Measurements from ENCODE around the gene MYO18B. TPM values are rescaled to one million over a fixed set of nuclear protein-coding genes. Genes with fewer than 3 reads are reported as not detected.

Gene MYO18B
- total RNA-seq, 1 donor from 2014 or later, result not detected

GRCh38 chr22:26047920-26048319, 305.9 kb downstream of the MYO18B start:
- no peak for TF ChIP-seq CTCF (IDR thresholded peaks at IDR 0.05)
- TF ChIP-seq POLR2AphosphoS5 (IDR thresholded peaks at IDR 0.05; ENCODE audit: insufficient read depth in 1 of 2, low read depth in 1 of 2), result no peak
- TF ChIP-seq POLR2A (IDR thresholded peaks at IDR 0.05), result no peak
- no peaks in the 10 kb centered on the region for H3K4me1 ChIP-seq
- no peak overlapping the region for H3K27ac ChIP-seq
- H3K36me3 ChIP-seq, result no peaks in the 10 kb centered on the region
- H3K27me3 ChIP-seq, result no peaks in the 10 kb centered on the region
- DNase-seq (ENCODE audit: extremely low spot score in 2 of 2), result no peak
- no peak overlapping the region for H3K4me3 ChIP-seq
- intact Hi-C loops (cut with DNase I), result no loop called here
- H3K9me3 ChIP-seq, result no peaks in the 10 kb centered on the region

- H3K27ac ChIP-seq, result no peak overlapping the region
- TF ChIP-seq POLR2AphosphoS5 (IDR thresholded peaks at IDR 0.05; ENCODE audit: insufficient read depth in 1 of 2, low read depth in 1 of 2), result no peak
- TF ChIP-seq CTCF (IDR thresholded peaks at IDR 0.05), result no peak
- no peak for TF ChIP-seq POLR2A (IDR thresholded peaks at IDR 0.05)
- no peaks in the 10 kb centered on the region for H3K4me1 ChIP-seq
- DNase-seq (ENCODE audit: extremely low spot score in 2 of 2), result no peak
- no peaks in the 10 kb centered on the region for H3K27me3 ChIP-seq
- intact Hi-C loops (cut with DNase I), result no loop called here
- no peaks in the 10 kb centered on the region for H3K36me3 ChIP-seq
- no peak overlapping the region for H3K4me3 ChIP-seq
- no peaks in the 10 kb centered on the region for H3K9me3 ChIP-seq
These were observed 308.1 kb downstream of the MYO18B start for GRCh38 chr22:26050079-26050478.

GRCh38 chr22:26053737-26054316, 311.8 kb downstream of the MYO18B start:
- no peak for TF ChIP-seq POLR2AphosphoS5 (IDR thresholded peaks at IDR 0.05; ENCODE audit: insufficient read depth in 1 of 2, low read depth in 1 of 2)
- TF ChIP-seq CTCF (IDR thresholded peaks at IDR 0.05), result no peak
- no peak for TF ChIP-seq POLR2A (IDR thresholded peaks at IDR 0.05)
- DNase-seq (ENCODE audit: extremely low spot score in 2 of 2), result no peak
- Histone ChIP-seq H3K9me3 (no peaks in the 10 kb centered on the region), H3K27me3 (no peaks in the 10 kb centered on the region), H3K27ac (no peak overlapping the region), H3K36me3 (no peaks in the 10 kb centered on the region), H3K4me1 (no peaks in the 10 kb centered on the region), H3K4me3 (no peak overlapping the region)
- intact Hi-C loops (cut with DNase I), result no loop called here

- H3K27ac ChIP-seq, result no peak overlapping the region
- no peak for DNase-seq (ENCODE audit: extremely low spot score in 2 of 2)
- H3K4me3 ChIP-seq, result no peak overlapping the region
- TF ChIP-seq POLR2A (IDR thresholded peaks at IDR 0.05) (no peak), POLR2AphosphoS5 (IDR thresholded peaks at IDR 0.05; ENCODE audit: insufficient read depth in 1 of 2, low read depth in 1 of 2) (no peak), CTCF (IDR thresholded peaks at IDR 0.05) (no peak)
- H3K36me3 ChIP-seq, result no peaks in the 10 kb centered on the region
- intact Hi-C loops (cut with DNase I), result no loop called here
- H3K4me1 ChIP-seq, result no peaks in the 10 kb centered on the region
- no peaks in the 10 kb centered on the region for H3K9me3 ChIP-seq
- H3K27me3 ChIP-seq, result no peaks in the 10 kb centered on the region
These were observed 313.0 kb downstream of the MYO18B start for GRCh38 chr22:26054841-26055605.

GRCh38 chr22:26055693-26056092, 313.7 kb downstream of the MYO18B start:
- H3K4me3 ChIP-seq, result no peak overlapping the region
- no peak for DNase-seq (ENCODE audit: extremely low spot score in 2 of 2)
- H3K4me1 ChIP-seq, result no peaks in the 10 kb centered on the region
- no peak overlapping the region for H3K27ac ChIP-seq
- intact Hi-C loops (cut with DNase I), result no loop called here
- H3K9me3 ChIP-seq, result no peaks in the 10 kb centered on the region
- H3K36me3 ChIP-seq, result no peaks in the 10 kb centered on the region
- TF ChIP-seq POLR2A (IDR thresholded peaks at IDR 0.05), result no peak
- no peak for TF ChIP-seq POLR2AphosphoS5 (IDR thresholded peaks at IDR 0.05; ENCODE audit: insufficient read depth in 1 of 2, low read depth in 1 of 2)
- no peak for TF ChIP-seq CTCF (IDR thresholded peaks at IDR 0.05)
- H3K27me3 ChIP-seq, result no peaks in the 10 kb centered on the region

Measured in vagina (tissue), 2 donors.